Body of pancreas (tissue), 4 donors: Measurements from ENCODE around the gene PTGIR.

Experiments
- CTCF ChIP-seq, 7 experiments: fragments of 450-650 bp in 4 of 7; fragments of 200-600 bp in 3 of 7; sonication (generic) in 3 of 7; IDR thresholded peaks; one replicate each; pipeline ENCODE4 v1.5.1; 2016 to 2019; ENCODE audit warnings: antibody characterized with exemption in 7 of 7
- POLR2A ChIP-seq, 3 donors: fragments of 450-650 bp; IDR thresholded peaks; one replicate each; pipeline ENCODE4 v1.6.1; 2016; ENCODE audit warnings: antibody characterized with exemption in 3 of 3, mild to moderate bottlenecking in 2 of 3

DNA sequence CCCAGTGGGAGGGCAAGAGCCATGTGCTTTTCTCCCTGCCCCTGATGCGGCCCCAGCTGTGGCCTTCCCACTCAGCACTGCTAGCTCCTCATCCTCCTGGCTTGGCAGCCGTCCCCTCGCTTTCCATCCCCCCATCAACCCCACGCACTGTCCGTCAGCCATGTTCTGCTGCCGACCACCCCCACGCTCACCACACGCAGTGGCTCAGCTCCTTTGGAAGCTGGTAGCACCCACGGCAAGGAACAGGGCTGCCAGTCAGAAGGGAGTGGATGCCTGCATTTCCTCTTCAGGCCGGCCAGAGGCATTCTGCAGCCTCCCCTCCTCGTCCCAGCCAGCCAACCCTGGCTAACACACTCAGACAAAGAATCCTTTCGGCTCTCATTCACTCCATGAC is 17.4 kb downstream of the PTGIR start:
- TF ChIP-seq CTCF (IDR thresholded peaks at IDR 0.05) (no peak), POLR2A (IDR thresholded peaks at IDR 0.05) (no peak)
